ENCODE results near the gene PPP5C. TPM values are rescaled to one million over a fixed set of nuclear protein-coding genes. Genes with fewer than 3 reads are reported as not detected.
A peak's percentile ranks its signal among the peaks of the same experiment; 100 is the strongest.

The PPP5C gene
- total and polyA plus RNA-seq, 9 of the 15 experiments (the other 6 are each of a cell fraction or from before 2014, with no cell fraction given): 1.9 to 166 (median 108) TPM

- TF ChIP-seq MAFF (IDR thresholded peaks at IDR 0.05; ENCODE audit: low read length) (peak; percentile 1; the same call in 1 of the 2 replicates), TBL1XR1 (IDR thresholded peaks at IDR 0.05; ENCODE audit: low read length in 2 of 2) (no peak), GTF2B (IDR thresholded peaks at IDR 0.05; ENCODE audit: extremely low read depth, insufficient read length) (no peak), HNRNPUL1 (IDR thresholded peaks at IDR 0.05; ENCODE audit: low read length) (no peak), POLR2AphosphoS2 (IDR thresholded peaks at IDR 0.05; ENCODE audit: low read length) (no peak), KHSRP (IDR thresholded peaks at IDR 0.05) (no peak), EZH2 (IDR thresholded peaks at IDR 0.05; ENCODE audit: borderline replicate concordance, low read depth, low read length) (no peak), ETS1 (conservative IDR thresholded peaks at IDR 0.05; ENCODE audit: control insufficient read depth, low read depth, low read length) (no peak), ZNF518B (CRISPR knock-in tag; IDR thresholded peaks at IDR 0.05) (no peak), HMG20A (CRISPR knock-in tag; conservative IDR thresholded peaks at IDR 0.05) (no peak), ZNF23 (CRISPR knock-in tag; IDR thresholded peaks at IDR 0.05) (no peak), HNRNPK (IDR thresholded peaks at IDR 0.05; ENCODE audit: low read depth, low read length, poor library complexity, severe bottlenecking) (no peak), LEF1 (IDR thresholded peaks at IDR 0.05) (no peak), ZBTB5 (IDR thresholded peaks at IDR 0.05) (no peak), ZNF174 (CRISPR knock-in tag; IDR thresholded peaks at IDR 0.05) (no peak), ZNF316 (IDR thresholded peaks at IDR 0.05) (peak; percentile 72), ZNF398 (CRISPR knock-in tag; IDR thresholded peaks at IDR 0.05) (no peak), BRD9 (IDR thresholded peaks at IDR 0.05; ENCODE audit: low read depth, partially characterized antibody) (no peak)
Observed at GRCh38 chr19:46317339-46317738, 29.5 kb upstream of the PPP5C start (continued).
